Thyroid gland (tissue), 4 donors: Measurements from ENCODE around the gene STRN3.

Experiments
- CTCF ChIP-seq, 6 experiments: fragments of 200-600 bp in 3 of 6; fragments of 450-650 bp in 3 of 6; sonication (generic) in 3 of 6; IDR thresholded peaks; one replicate each; pipeline ENCODE4 v1.5.1; 2016 to 2019; ENCODE audit warnings: antibody characterized with exemption in 6 of 6, mild to moderate bottlenecking in 2 of 6, inconsistent platforms in 1 of 6, moderate library complexity in 1 of 6
- POLR2A ChIP-seq, 2 donors: fragments of 450-650 bp; IDR thresholded peaks; one replicate each; pipeline ENCODE4 v1.6.1; 2017; ENCODE audit warnings: antibody characterized with exemption in 2 of 2, mild to moderate bottlenecking in 2 of 2, moderate library complexity in 1 of 2

GRCh38 chr14:30960216-30960615 lies 66.0 kb downstream of the STRN3 start:
- TF ChIP-seq POLR2A (IDR thresholded peaks at IDR 0.05) (no peak), CTCF (IDR thresholded peaks at IDR 0.05) (no peak)
